HG03108 (cell line): ENCODE measurements around the gene CHRNA5.

Source experiments
- ATAC-seq: cut with Tn5 transposase; IDR thresholded peaks from one replicate; pipeline ENCODE4 v1.9.1; 2021; ENCODE audit warnings: moderate library complexity; ENCODE audit not compliant: unreplicated experiment

Gene CHRNA5

DNA sequence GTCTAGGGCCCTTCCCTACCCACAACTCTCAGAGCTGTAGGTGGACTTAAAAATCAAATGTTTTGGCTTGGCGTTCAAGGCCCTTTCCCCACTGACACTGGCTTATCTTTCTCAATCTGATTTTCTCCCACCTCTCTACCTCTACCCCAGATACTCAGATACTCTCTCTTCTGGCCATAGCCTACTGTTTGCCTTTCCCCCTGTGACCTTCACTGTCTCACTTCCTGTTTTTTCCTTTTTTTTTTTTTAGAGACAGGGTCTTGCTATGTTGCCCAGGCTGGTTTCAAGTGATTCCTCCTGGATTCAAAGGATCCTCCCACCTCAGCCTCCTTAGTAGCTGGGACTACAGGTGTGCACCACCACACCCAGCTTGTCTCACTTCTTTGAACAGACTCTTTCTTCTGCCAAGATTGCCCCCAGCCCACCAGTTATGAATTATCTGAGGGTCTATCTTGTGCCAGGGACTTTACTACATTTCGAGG lies 71.1 kb downstream of the CHRNA5 start:
- no peak for ATAC-seq

DNA sequence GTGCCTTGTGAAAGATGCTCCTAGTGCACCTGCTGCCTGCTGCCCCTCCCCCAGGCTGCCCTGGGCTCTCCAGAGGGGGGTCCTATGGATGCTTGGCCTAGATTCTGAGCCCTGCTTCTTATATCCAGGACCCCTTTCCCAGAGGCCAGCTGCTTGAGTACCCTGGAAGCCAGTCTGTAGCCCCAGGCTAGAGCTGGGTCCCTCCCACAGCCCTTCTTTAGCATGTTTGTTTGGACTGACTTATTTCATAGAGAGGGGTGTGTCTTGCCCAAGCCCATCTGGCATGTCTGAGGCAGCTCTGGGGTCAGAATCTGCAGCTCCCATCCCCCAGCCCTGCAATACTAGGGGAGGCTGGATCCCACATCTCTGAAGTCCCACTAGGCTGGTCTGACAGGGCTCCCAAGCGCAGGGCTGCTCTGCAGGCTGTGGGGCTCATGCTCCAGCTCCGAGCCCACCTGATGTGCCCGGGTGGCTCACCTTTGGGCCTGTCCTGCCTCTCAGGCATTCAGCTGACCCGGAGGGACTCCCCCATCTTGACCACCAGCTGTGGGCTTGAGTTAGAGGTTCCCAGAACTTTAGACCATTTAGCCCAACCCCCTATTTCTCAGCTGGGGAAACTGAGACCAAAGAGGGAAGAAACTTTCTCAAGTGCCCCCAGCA lies 72.6 kb downstream of the CHRNA5 start:
- ATAC-seq: no peak

DNA sequence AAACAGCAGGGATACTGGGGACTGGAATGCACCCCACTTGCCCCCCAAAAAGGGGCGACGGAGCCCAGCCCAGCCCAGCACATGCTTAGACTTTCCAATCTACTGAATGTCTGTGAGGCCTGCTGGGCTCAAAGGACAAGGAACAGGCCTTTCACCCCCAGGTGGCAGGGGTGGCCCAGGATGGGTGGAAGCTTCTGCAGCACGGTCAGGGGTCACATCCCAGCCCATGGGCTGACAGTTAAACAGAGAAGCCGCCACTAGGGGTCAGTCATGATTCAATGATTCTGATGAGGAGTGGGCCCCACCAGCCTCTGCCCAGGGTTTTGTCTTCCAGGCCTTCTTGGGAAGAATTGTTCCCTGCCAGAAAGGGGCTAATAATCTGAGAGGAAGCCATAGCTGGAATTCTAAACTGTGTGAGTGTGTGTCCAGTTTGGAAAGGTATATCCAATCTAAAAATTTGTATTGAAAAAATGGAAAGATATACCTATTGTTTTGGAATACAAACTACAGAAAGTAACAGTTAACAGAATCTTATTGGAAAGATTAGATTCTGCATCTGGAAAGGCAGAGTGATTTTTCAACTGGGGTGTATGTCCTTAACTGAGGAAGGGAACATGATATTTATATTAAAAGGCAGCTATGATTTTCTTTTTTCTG lies 73.5 kb downstream of the CHRNA5 start:
- no peak for ATAC-seq

DNA sequence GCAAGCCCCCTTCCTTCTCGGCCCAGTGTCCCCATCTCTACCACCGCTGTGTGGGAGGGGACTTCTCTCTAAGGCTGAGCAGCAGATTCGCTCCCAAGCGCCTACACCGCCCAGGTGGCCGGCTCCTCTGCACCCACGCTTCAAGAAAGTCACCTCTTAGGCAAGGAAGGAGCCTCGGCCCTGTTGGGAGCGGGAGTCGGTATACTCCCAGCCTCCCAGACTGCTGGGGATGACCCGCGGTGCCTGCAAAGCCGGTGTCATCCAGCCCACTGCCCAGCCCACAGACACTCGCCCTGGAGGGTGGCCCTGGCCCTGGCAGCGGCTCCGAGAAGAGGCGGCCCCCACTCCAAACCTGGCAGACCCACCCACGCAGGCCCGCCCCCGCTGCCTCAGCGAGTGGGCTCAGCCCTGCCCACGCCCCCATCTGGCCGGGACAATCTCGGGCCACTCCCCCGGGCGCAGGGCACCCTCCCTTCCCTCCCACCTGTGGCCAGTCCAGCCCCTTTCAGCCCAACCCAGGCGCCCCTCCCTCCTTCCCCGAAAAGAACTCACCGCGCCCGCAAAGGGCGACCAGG lies 75.3 kb downstream of the CHRNA5 start:
- no peak for ATAC-seq

DNA sequence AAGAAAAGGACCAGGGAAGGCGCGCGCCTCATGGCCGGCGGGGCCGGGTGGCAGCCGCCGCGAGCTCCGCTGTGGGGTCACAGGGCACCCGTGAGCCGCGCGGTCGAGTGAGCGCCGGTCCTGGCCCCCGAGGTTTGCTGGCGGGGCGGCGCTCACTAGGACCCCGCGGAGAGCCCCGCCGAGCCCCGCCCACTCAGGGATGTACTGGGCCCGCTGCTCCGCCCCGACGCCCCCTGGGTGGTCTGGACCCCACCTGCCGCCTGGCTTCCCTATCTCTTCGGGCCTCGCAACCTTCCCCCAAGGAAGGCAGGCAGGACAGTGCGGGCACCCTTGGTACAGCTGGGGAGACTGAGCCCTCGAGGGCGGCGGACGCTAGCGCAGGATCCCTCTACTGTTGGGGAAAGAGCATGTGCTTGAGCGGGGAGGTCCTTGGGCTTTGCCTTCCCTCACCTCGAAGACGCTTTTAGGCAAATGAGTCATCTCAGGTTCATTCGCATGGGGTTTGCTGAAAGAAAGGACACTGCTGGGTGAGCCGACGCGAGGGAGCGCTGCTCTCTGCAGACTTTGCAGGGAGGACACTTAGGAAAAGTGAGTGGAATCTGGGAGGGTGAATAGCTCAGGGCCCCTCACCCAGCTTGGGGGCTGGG lies 75.9 kb downstream of the CHRNA5 start, which contains the start of gene CHRNB4:
TSS of gene CHRNB4 (minus strand) at position 109 of the 647 bp plus-strand sequence. CDS start at position 32, 77 bp downstream.
- ATAC-seq: no peak

DNA sequence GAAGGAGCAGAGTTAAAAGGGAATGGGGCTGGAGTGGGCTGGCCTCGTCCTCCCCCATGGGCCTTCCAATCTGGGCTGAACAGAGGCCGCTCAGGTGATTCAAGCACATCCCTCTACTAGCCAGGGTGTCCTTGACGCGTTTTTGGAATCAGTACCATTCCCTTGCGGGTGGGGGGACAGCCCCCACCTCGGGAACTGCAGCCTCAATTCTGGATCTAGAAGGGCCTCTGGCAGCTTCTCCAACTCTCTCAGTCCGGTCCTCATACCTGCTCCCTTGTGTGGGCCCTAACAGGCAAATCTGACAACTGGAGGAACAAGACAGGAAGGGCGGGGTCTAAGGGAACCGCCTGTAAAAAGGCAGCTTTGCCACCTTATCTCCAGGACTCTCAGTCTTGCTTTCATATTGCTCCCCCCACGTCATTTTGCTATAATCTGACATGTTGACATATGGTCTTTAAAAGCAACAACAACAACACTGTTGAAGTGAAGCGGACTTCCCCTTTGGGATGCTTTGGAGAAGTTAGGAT lies 76.5 kb downstream of the CHRNA5 start:
- ATAC-seq: no peak

DNA sequence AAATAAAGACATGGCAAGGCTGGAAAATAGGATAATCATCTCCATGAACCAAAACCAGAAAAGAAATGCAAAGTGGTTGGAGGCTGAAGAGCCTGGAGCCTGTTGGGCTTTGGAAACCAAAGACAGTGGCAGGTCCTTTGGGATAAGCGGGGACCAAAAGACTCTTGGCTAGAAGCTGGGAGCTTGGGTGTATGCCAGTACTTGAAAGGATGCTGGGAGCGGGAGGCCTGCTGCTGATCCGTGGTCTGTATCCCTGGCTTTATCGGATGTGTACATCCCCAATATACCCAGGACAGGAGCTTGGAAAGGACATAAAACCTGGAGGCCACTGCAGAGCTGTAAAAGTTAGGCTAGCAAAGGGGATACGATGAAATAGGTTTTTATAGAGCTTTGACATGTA lies 77.0 kb downstream of the CHRNA5 start:
- no peak for ATAC-seq
